HG02588 (cell line): ENCODE data around the gene CKS2.
"Not testable (repeated sequence)": the region's sequence is repeated elsewhere in the genome, so short reads cannot be mapped to it uniquely, and the experiment has no call there.

Source experiments
- ATAC-seq: cut with Tn5 transposase; IDR thresholded peaks from one replicate; pipeline ENCODE4 v1.9.1; 2021; ENCODE audit warnings: mild to moderate bottlenecking, moderate library complexity; ENCODE audit not compliant: unreplicated experiment

The CKS2 gene

DNA sequence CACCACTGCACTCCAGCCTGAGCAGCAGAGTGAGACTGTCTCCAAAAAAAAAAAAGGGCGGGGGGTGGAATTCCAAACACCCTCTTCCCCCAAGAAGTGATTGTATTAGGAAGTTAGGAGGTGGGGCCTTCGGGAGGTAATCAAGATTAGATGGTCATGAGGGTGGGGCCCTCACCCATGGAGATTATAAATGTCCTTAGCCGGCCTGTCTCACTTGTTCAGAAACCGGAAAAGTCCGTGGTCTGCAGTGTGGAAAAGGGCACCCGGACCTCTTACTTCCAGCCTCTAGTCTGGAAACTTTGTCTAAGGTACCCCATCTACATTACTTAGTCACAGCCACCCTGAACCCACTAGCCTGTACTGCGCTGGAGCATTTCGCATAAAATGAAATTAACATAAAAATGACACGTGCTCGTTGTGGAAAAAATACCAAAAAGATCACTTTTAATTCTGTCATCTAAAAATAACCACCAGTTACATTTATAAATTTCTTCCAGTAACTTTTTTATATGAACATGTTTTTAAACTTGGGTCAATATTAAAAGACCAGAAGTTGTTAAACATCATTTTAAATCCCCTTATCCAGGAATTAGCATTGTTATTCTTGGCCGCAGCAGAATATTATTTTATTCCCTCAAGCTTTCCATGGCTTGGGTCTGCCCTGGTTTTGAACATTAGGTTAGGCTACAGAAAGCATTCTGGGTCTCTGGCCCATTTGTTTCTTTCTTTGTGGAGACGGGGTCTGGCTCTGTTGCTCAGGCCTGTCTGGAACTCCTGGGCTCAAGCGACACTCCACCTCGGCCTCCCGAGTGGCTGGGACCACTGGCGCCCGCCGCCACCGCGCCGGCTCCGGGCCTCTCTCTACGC, 1.2 kb upstream of the CKS2 start:
- no peak for ATAC-seq

DNA sequence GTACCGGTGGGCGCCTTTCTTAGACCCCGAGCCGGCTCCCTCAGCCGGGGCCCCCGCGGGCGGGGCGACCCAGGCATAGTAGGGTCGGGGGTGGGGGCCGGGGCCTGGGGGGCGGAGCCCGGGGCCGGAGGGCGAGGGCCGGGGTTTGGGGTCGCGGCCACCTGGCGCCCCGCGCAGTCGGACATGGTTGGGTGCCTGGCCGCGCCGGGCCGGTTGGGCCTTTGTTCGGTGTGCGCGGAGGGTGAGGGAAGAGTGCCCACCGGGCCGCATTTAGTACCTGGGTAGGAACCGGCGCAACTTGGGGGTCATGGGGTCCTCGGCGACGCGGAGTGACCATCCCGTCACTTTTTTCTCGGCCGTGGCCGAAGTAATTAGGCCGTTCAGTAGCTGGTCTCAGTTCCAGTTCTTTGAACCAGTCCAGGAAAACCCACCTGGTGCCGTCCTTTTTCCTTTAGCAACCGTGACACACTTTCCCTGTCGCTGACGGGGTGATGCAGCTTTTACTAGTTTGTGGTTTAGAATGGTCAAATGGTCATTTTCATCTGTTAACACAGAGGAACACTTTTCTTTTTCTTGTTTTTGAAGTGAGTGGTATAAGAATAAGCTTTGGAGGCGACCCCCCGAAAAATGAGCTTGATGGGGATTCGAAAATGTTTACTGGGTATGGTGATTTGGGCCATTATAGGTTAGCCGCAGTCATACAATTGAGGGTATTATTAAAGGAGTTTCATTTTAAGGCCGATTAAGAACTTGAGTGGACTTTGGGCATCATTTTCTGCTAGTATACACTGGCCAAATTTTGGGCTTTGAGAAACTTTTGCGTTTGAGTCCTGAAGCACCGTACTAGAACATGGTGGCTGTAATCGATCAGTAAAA, 589 bp downstream of the CKS2 start:
- ATAC-seq: peak; percentile 4

DNA sequence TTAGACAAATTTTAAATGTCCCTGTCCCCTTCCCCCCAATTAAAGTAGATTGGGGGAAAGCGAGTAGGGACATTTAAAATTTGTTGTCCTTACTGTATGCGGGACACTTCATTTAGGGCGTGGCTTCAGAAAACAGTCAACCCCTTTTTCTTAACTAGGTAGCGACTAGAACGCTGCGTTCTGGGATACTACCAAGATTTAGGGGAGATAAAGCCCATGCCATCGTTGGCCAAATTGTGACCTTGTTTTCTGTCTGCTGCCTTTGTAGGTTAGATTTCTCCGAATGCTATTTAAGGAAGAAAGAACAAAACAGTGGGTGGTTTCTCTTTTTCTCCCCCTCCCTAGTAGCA, 1.2 kb downstream of the CKS2 start:
- ATAC-seq: no peak

DNA sequence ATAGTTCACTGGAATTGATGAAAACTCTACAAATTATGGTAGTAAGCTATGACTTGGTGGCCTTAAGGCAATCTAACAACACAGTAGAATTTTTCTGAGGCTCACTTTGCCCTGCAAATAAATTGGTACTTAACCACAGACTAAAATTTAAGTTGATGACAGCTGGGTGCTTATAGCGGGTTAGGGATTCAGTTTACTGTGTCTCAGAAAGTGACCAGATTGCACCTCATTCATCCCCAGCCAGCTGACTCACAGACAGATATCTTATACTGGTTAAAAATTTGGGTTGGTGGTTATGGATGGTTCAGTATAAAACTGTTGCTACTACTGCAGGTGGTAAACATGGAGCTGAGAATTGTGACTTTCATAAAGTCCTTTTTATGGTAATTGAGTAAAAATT, 2.8 kb downstream of the CKS2 start:
- no peak for ATAC-seq

DNA sequence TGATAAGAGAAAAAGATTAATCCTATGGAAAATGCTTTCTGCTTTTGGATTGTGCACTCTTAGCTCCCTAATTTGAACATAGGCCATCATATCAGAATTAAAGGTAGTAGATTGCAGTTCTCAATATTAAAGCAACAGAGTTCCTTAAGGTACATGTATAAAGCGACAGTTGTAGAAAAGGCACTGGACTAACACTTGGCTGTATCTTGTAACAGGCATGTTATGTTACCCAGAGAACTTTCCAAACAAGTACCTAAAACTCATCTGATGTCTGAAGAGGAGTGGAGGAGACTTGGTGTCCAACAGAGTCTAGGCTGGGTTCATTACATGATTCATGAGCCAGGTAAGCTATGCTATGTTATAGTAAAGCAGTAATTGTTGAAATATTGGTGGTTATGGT, 4.0 kb downstream of the CKS2 start:
- ATAC-seq: no peak

DNA sequence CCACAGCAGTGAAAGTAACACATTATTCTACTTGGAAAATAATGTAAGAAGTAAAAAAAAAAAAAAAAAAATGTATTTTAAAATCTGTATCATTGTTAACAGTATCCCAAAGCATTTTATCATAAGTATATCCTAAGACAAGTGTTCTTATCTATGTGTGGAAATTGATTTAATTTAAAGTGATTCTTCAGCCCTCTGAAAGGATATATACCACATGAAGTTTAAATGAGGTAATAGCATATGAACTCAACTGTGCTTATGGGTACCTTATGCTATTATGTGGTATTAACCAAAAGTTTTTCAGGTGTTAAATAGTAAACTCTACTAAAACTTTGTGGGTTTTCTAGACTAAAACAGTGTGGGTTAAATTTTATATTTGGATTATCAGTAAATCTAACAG, 4.5 kb downstream of the CKS2 start:
- ATAC-seq: no peak

DNA sequence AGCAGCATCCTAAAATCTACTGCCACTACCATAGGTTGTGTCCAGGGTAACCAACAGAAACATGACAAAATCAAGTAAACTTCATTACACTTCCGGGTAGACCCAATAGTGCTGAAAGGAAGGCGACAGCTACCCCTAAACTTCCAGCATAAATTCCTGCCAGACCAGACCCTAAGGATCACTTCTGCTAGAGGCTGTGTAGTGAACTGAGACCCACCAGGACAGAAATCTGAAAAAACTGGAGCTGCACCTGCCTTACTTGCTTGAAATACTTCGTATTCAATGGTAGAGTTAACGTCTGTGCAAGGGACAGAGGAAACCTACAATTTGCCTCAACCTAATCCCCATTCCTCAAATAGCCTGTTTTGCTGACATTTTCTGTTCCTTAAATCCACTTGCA, 6.3 kb downstream of the CKS2 start:
- ATAC-seq: no peak

DNA sequence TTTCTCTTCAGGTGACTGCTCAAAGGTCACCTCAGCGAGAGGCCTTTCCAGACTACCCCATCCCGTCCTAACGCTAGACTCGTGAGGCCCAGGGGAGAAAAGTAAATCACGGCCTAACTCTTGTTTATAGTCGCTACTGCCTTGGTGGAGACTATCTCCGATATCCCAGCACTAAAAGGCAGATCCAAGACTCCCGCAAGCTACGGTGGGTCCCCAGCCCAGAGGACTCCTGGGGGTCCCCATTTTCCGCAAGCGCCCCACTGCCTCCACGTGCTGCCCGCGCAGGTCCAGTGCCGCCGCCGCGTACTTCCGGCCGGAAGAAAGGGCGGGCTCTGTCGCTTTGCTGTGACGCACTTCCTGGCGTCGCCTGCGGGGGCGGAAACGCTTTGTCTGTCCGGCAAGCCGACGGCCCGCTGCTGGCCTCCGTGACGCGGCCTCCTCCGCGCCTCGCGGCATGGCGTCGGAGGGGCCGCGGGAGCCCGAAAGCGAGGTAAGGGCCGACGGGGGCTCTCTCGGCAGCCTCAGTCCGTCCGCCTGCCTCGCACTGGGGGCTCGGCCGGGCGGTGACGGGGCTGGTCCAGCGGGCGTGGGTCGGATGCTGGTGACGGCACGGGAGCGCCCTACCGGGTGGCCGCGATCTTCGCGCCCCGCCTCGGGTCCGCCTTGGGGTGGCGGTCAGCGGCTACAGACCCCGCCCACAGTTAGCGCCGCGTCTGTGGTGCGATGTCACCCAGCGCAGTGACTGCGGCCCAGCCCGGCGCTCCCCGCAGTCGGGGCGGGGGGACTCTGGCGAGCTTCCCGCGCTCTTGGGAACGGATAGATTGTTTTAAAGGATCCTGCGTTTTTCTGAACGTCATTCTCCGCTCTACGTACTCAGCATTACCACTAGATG, 7.4 kb downstream of the CKS2 start, which contains the start of gene SECISBP2:
Gene SECISBP2, plus strand, starts transcription at position 378 of the 892 bp plus-strand sequence. Its CDS starts 77 bp downstream, at position 455.
- peak; percentile 89 for ATAC-seq

DNA sequence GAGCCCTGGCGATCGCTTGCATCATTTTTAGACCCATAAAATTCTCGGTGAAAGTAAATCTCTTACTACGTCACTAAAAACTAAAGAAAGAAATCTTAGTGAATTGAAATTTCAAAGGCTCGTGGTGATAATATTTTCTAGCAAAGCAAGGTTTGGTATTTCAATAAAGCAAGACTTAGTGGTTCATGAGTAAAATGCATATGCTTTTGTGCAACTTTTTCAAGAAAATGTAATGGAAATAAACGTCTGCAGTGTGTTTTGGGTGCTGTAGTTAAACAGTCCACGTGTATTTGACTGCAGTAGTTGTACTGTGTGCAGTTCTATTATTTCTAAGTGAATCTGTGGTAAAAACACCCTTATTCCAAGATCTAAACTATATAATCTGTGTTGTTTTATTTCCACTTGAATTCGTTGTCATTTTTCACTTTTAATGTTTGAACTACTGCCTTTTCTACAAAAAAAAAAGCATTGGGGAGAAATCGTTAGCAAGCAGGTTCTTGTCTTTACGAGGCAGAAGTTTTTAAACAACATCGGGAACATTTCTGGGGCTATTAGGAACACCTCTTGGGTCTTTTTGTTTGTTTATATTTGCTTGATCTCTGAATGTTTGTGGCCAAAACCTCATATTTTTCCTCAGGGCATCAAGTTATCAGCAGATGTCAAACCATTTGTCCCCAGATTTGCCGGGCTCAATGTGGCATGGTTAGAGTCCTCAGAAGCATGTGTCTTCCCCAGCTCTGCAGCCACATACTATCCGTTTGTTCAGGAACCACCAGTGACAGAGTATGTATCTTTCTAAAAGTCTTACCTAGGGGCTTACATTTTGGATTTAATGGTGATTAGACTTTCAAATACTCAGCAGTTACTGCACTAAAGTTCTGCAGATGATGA, 8.3 kb downstream of the CKS2 start:
- ATAC-seq: no peak

DNA sequence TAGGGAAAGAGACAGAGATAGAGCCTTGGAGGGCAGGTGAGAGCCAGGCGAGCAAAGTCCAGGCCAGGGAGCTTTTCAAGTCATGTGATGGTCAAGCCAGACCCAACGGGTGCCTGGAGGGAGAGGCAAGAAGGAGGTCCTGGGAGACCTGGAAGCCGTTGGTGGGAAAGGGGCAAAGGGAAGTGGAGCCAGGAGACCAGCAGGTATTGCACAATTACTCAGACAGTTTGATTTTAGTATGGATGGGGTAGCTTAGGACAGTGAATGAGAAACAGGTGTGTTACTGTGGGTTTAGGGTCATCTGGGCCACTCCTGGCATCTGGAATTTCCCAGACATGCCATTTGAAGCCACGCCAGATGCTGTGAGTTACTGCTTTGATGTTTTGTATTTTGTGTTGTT, 12.4 kb downstream of the CKS2 start:
- no peak for ATAC-seq

DNA sequence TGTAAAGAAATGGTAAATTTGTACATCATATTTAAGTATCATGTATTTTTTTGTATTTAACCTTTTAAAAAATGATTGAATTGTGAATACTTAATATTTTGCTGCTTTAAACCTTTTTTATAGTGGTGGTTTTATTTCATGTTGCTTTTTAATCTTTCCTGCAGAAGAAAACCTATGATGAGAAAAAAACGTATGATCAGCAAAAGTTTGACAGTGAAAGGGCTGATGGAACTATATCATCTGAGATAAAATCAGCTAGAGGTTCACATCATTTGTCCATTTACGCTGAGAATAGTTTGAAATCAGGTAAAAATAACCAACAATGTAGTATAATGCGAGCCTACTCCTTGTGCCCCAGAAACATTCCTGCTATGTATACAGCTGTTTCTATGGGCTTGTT, 14.7 kb downstream of the CKS2 start:
- no peak for ATAC-seq

DNA sequence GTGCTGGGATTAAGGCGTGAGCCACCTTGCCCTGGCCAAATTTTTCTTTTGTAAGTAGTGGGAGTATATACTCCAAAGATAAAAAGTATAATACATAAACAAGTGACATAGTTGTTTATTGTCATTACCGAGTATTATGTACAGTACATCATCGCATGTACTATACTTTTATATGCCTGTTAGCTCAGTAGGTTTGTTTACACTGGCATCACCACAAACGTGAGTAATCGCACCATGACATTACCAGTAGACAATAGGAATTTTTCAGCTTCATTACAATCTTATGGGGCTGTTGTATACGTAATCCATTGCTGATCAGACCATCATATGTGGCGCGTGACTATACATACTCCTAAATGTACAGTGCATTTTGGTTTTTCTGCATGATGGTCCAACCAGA, 17.1 kb downstream of the CKS2 start:
- ATAC-seq: no peak

DNA sequence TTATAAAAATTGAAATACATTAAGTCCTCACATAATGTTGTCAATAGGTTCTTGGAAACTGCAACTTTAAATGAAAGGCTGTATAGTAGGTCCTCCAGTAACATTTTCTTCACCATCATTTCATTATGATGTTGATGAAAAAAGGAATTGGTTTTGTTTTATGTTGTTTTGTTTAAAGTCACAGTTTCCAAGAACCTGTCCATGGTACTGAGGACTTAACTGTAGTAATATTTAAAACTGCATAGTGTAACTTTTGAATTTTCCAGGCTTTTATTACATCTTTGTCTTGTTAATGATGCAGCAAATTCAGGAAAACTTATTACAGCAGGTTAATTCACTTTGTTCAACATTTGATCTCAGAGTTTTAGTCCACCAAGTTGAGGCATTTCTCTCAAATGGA, 18.9 kb downstream of the CKS2 start:
- no peak for ATAC-seq

DNA sequence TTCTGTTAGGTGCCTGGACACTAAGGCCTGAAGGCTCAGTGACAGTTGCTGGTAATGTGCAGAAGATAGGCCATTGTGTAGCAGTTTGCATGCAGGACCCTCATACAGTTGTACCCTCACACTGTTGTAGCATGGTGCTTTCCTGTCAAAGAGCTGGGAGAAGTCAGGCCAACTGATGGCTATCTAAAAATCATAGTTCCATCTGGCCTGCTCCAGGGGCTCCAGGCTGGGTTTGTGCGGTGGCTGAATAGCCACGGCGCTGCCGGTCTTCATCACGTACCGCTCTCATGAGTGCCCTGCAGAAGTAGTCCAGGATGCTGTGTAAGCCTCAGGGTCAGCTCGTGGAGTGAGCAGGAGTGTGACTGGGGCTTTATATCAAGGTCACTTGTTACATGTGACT, 19.5 kb downstream of the CKS2 start:
- ATAC-seq: no peak

DNA sequence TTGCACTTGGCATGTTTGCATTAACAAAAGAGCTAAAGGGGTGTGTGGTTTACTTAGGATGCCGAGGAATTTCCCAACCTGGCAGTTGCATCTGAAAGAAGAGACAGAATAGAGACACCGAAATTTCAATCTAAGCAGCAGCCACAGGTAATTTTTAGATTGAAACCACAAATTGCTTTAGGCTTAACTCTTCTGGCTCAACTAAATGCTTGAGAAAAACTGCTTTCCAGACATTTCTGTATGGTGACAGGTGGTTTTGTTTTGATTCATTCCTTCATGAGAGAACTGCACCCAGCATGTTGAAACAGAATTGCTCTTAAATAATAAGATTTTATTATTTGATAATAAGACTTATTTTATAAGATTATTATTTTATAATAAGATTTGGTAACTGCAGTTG, 28.8 kb downstream of the CKS2 start:
- no peak for ATAC-seq

DNA sequence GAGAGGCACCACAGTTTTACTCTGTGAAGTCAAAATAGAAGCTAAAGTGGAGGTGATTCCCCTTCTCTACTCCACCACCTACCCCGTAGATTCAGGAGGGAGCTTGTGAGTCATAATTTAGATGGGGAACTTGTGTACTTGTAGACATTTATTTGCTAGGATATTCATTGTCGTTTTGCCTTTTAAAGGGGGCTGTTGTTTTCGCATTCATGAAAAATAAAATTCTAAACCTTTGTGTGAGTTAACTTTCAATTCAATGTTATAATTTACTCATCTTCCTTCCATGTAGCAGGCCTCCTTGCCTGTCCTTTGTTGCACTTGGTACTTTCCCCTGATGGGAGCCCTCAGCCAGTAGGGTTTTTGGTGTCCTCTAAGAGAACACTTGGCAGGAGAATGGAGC, 29.3 kb downstream of the CKS2 start:
- ATAC-seq: no peak

DNA sequence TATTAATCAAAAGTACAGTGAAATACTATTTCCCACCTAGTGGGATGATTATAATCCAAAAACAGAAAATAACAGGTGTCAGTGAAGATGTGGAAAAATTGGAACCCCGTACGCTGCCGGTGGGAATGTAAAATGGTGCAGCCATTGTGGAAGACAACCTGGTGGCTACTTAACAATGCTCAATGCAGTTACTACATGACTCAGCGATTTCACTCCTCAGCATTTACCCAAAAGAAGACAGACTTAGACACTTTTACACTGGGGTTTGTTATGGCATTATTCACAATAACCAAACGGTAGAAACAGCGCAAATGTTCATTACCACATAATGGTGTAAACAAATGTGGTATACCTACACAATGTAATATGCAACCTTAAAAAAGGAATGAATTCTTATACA, 31.2 kb downstream of the CKS2 start:
- ATAC-seq: no peak

DNA sequence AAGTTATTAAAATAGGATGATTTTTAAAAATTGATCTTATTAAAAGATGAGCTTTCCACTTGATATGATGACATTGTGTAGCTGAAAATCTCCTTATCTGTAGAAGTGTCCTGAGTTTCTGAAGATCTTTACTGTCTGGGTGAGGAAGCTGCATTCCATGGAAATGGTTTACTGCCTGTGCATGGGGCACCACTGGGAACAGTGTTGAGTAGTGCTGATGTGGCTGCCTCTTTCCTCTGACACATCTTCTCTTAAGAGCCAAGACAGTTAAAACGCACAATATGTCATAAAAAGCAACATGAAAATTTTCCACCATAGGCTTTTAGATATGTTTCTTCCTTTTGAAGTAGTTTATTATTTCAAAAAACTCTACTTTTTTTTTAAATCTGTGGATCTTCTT, 32.0 kb downstream of the CKS2 start:
- ATAC-seq: no peak

DNA sequence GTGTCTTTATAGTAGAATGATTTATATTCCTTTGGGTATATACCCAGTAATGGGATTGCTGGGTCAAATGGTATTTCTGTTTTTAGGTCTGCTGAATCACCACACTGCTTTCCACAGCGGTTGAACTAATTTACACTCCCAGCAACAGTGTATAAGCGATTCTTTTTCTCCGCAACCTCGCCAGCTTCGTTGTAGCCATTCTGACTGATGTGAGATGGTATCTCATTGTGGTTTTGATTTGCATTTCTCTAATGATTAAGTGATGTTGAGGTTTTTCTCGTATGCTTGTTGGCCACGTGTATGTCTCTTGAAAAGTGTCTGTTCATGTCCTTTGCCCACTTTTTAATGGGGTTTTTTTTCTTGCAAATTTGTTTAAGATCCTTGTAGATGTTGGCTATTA, 32.8 kb downstream of the CKS2 start:
- ATAC-seq: not testable (repeated sequence)

DNA sequence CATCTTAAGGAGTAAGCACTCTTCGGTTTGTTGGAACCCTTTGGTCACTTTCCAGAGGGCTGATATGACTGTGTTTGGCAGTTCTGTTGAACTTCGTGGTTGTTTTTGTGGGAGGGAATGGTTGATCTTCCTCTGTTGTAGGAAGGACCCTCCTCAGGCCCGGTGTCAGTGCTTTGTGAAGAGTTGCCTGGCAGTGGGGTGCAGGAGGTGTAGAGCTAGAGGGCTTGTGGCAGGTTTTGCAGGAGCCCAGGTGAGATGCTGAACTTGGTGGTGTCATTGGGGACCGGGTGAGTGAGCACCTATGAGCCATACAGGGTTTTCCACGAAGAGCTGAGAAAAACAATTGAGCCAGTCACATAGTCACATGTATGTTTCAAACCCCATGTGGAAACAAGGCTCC, 34.5 kb downstream of the CKS2 start:
- ATAC-seq: no peak
